ENCODE data around the gene SUPT20HL1.
"Not testable (repeated sequence)": the region's sequence is repeated elsewhere in the genome, so short reads cannot be mapped to it uniquely, and the experiment has no call there.

The SUPT20HL1 gene

GRCh38 chrX:24363432-24364181 lies 3.2 kb downstream of the SUPT20HL1 start:
- DNase-seq (ENCODE audit: low spot score): not testable (repeated sequence)

- no peak for DNase-seq (ENCODE audit: low spot score)
Observed at GRCh38 chrX:24364326-24364725, 3.9 kb downstream of the SUPT20HL1 start.

GRCh38 chrX:24364851-24365538 lies 4.6 kb downstream of the SUPT20HL1 start:
- no peak for DNase-seq (ENCODE audit: low spot score)

- not testable (repeated sequence) for DNase-seq (ENCODE audit: low spot score)
Observed at GRCh38 chrX:24366762-24367400, 6.4 kb downstream of the SUPT20HL1 start.

GRCh38 chrX:24369816-24370215 lies 9.4 kb downstream of the SUPT20HL1 start:
- no peak for DNase-seq (ENCODE audit: low spot score)

GRCh38 chrX:24371391-24371972 lies 11.0 kb downstream of the SUPT20HL1 start:
- peak; percentile 32 for DNase-seq (ENCODE audit: low spot score)

GRCh38 chrX:24372021-24372763 lies 11.8 kb downstream of the SUPT20HL1 start:
- no peak for DNase-seq (ENCODE audit: low spot score)

- DNase-seq (ENCODE audit: low spot score): no peak
Observed at GRCh38 chrX:24375600-24376131, 15.2 kb downstream of the SUPT20HL1 start.

- DNase-seq (ENCODE audit: low spot score): no peak
Observed at GRCh38 chrX:24376403-24376802, 16.0 kb downstream of the SUPT20HL1 start.

GRCh38 chrX:24377195-24377594 lies 16.8 kb downstream of the SUPT20HL1 start:
- no peak for DNase-seq (ENCODE audit: low spot score)

- DNase-seq (ENCODE audit: low spot score): no peak
Observed at GRCh38 chrX:24377911-24378468, 17.6 kb downstream of the SUPT20HL1 start.

GRCh38 chrX:24378706-24379105 lies 18.3 kb downstream of the SUPT20HL1 start:
- DNase-seq (ENCODE audit: low spot score): no peak

GRCh38 chrX:24380262-24381187 lies 20.1 kb downstream of the SUPT20HL1 start:
- DNase-seq (ENCODE audit: low spot score): no peak

GRCh38 chrX:24382315-24382714 lies 21.9 kb downstream of the SUPT20HL1 start:
- DNase-seq (ENCODE audit: low spot score): not testable (repeated sequence)

GRCh38 chrX:24387724-24388123 lies 27.3 kb downstream of the SUPT20HL1 start:
- DNase-seq (ENCODE audit: low spot score): no peak

GRCh38 chrX:24391389-24391788 lies 30.9 kb downstream of the SUPT20HL1 start:
- DNase-seq (ENCODE audit: low spot score): no peak

- DNase-seq (ENCODE audit: low spot score): no peak
Observed at GRCh38 chrX:24391843-24392242, 31.4 kb downstream of the SUPT20HL1 start.

- no peak for DNase-seq (ENCODE audit: low spot score)
Observed at GRCh38 chrX:24392709-24393108, 32.3 kb downstream of the SUPT20HL1 start.

GRCh38 chrX:24395775-24396174 lies 35.3 kb downstream of the SUPT20HL1 start:
- peak; percentile 54 for DNase-seq (ENCODE audit: low spot score)
